ENCODE results near the gene ADAM33. TPM values are rescaled to one million over a fixed set of nuclear protein-coding genes. Genes with fewer than 3 reads are reported as not detected.

The ADAM33 gene
- total RNA-seq, 1 experiment from 2014 or later = not detected

GRCh38 chr20:3724356-3724755 lies 42.5 kb upstream of the ADAM33 start:
- Histone ChIP-seq H3K36me3 (ENCODE audit: control insufficient read depth in 1 of 2, insufficient read depth in 2 of 2, low read length in 2 of 2) (no peaks in the 10 kb centered on the region), H3K27ac (ENCODE audit: low read depth, low read length) (no peak overlapping the region), H3K4me2 (ENCODE audit: low read length) (no peak overlapping the region), H2AFZ (ENCODE audit: low read depth, low read length, poor library complexity, severe bottlenecking) (no peak overlapping the region), H3K9ac (ENCODE audit: low read length) (no peak overlapping the region), H3K27me3 (ENCODE audit: insufficient read depth, low read length) (peaks cover 14% of the 10 kb centered on the region), H3K4me3 (replicated peaks in 1 of 2; ENCODE audit: low read depth in 1 of 2, low read length in 2 of 2) (no peak overlapping the region), H3K79me2 (ENCODE audit: insufficient read depth, low read length) (no peaks in the 10 kb centered on the region), H3K9me2 (ENCODE audit: insufficient read depth) (no peaks in the 10 kb centered on the region), H3K9me3 (ENCODE audit: control insufficient read depth in 1 of 2, insufficient read depth in 1 of 2, low read depth in 1 of 2, low read length in 2 of 2) (no peaks in the 10 kb centered on the region), H3K4me1 (ENCODE audit: control insufficient read depth in 1 of 2, insufficient read depth in 2 of 2, low read length in 2 of 2) (peaks cover 3 to 20% of the 10 kb centered on the region in 2 experiments; a peak in 2 of 4 replicates), H4K20me1 (ENCODE audit: insufficient read depth) (no peaks in the 10 kb centered on the region)
- POLR2A ChIA-PET = no interaction called here
- RAD21 ChIA-PET (ENCODE audit: low non-redundant PET in 1 of 2, low total read pairs in 2 of 2, uncharacterized antibody in 2 of 2, unreplicated experiment in 2 of 2) = no interaction called here
- CTCF ChIA-PET = interaction anchor here (0.7 to 2.8 kb wide), 2 partner anchors 13 to 1203 kb away, joined by 3 to 9 read pairs; no protein-coding TSS in a partner anchor
- intact Hi-C loops (cut with micrococcal nuclease) = no loop called here
- TF ChIP-seq SP1 (IDR thresholded peaks at IDR 0.05; ENCODE audit: low read depth) = no peak
- no peak for TF ChIP-seq POLR2A (IDR thresholded peaks at IDR 0.05; ENCODE audit: borderline replicate concordance, extremely low read depth, insufficient read depth, insufficient read length)
- no peak for TF ChIP-seq ATF3 (IDR thresholded peaks at IDR 0.05)
- TF ChIP-seq EZH2phosphoT487 (IDR thresholded peaks at IDR 0.05; ENCODE audit: borderline replicate concordance) = no peak
- TF ChIP-seq SRF (IDR thresholded peaks at IDR 0.05; ENCODE audit: low read depth) = no peak
- no peak for TF ChIP-seq JUND (IDR thresholded peaks at IDR 0.05)
- no peak for TF ChIP-seq RAD21 (IDR thresholded peaks at IDR 0.05; ENCODE audit: low read depth)
- TF ChIP-seq ZFX (IDR thresholded peaks at IDR 0.05) = no peak
- TF ChIP-seq CEBPB (IDR thresholded peaks at IDR 0.05; ENCODE audit: low read depth) = no peak
- TF ChIP-seq TCF7L2 (IDR thresholded peaks at IDR 0.05; ENCODE audit: borderline replicate concordance, extremely low read depth, insufficient read depth, insufficient read length) = no peak
- BruUV-seq (replicated peaks) = no TSS peak
- DNase-seq (ENCODE audit: low read depth, low spot score) (no peak), ATAC-seq (no peak)

- ChIA-PET CTCF (no interaction called here), RAD21 (ENCODE audit: low non-redundant PET in 1 of 2, low total read pairs in 2 of 2, uncharacterized antibody in 2 of 2, unreplicated experiment in 2 of 2) (no interaction called here)
- intact Hi-C loops (cut with micrococcal nuclease) = no loop called here
These were observed 41.5 kb upstream of the ADAM33 start for GRCh38 chr20:3723284-3723683.

More at GRCh38 chr20:3723284-3723683, 41.5 kb upstream of the ADAM33 start:
- no peak for TF ChIP-seq YY1 (IDR thresholded peaks at IDR 0.05; ENCODE audit: extremely low read depth, insufficient replicate concordance, low read depth, low read length)
- no peaks in the 10 kb centered on the region for H3K9me2 ChIP-seq (ENCODE audit: insufficient read depth)
- no peaks in the 10 kb centered on the region for H3K36me3 ChIP-seq (ENCODE audit: control insufficient read depth in 1 of 2, insufficient read depth in 2 of 2, low read length in 2 of 2)
- no peak overlapping the region for H2AFZ ChIP-seq (ENCODE audit: low read depth, low read length, poor library complexity, severe bottlenecking)
- no peak overlapping the region for H3K4me2 ChIP-seq (ENCODE audit: low read length)
- no peak overlapping the region for H3K4me3 ChIP-seq (replicated peaks in 1 of 2; ENCODE audit: low read depth in 1 of 2, low read length in 2 of 2)
- no peaks in the 10 kb centered on the region for H3K9me3 ChIP-seq (ENCODE audit: control insufficient read depth in 1 of 2, insufficient read depth in 1 of 2, low read depth in 1 of 2, low read length in 2 of 2)
- DNase-seq (ENCODE audit: low read depth, low spot score) (no peak), ATAC-seq (no peak)
- peaks cover 0 to 11% of the 10 kb centered on the region in 2 experiments; a peak in 1 of 4 replicates for H3K4me1 ChIP-seq (ENCODE audit: control insufficient read depth in 1 of 2, insufficient read depth in 2 of 2, low read length in 2 of 2)
- no peak overlapping the region for H3K27ac ChIP-seq (ENCODE audit: low read depth, low read length)
- no peaks in the 10 kb centered on the region for H4K20me1 ChIP-seq (ENCODE audit: insufficient read depth)
- BruUV-seq (replicated peaks) = no TSS peak
- POLR2A ChIA-PET = no interaction called here
- no peaks in the 10 kb centered on the region for H3K79me2 ChIP-seq (ENCODE audit: insufficient read depth, low read length)
- peaks cover 14% of the 10 kb centered on the region for H3K27me3 ChIP-seq (ENCODE audit: insufficient read depth, low read length)
- H3K9ac ChIP-seq (ENCODE audit: low read length) = no peak overlapping the region

Measured in HCT116 (cell line).